AG04450 (cell line): ENCODE data around the gene ATF2. TPM values are rescaled to one million over a fixed set of nuclear protein-coding genes. Genes with fewer than 3 reads are reported as not detected.

Experiments
- CTCF ChIA-PET: fragments of 300-600, 350-600 bp; formaldehyde crosslinking; extraction: SDS; loops from one replicate; lab custom pipeline; 2022; ENCODE audit warnings: antibody characterized with exemption, inconsistent platforms; lab: Charles Lee
- POLR2A ChIA-PET: fragments of 350-600 bp; formaldehyde crosslinking; extraction: SDS; loops from one replicate; lab custom pipeline; 2021; ENCODE audit warnings: antibody characterized with exemption, inconsistent platforms; lab: Yijun Ruan, JAX
- DNase-seq: peaks from one replicate; pipeline ENCODE4 v3.0.0-alpha.2; 2011; ENCODE audit warnings: low read depth, low spot score
- H3K27ac ChIP-seq: one replicate; pipeline ENCODE4 v1.5.1; 2012; ENCODE audit warnings: low read depth, low read length, control low read depth
- H3K27me3 ChIP-seq: one replicate; pipeline ENCODE4 v1.6.0; 2012; ENCODE audit warnings: low read length; ENCODE audit not compliant: control insufficient read depth, insufficient read depth
- H3K4me3 ChIP-seq: 2 replicates; pipeline ENCODE4 v1.5.1; 2011; ENCODE audit warnings: mild to moderate bottlenecking, low read depth, low read length, control low read depth
- H3K9me3 ChIP-seq: 2 replicates; pipeline ENCODE4 v1.5.1; 2012; ENCODE audit warnings: low read length; ENCODE audit not compliant: control insufficient read depth, insufficient read depth
- polyA plus RNA-seq: library from polyadenylated mRNA; depleted of rRNA; stranded (reverse); fragments of >200 nt; gene quantifications from 2 replicates; pipeline ENCODE4 v1.2.3, GENCODE V29; 2011
- TF ChIP-seq, protein P1 (sequence below): IDR thresholded peaks from 2 replicates; pipeline ENCODE4 v1.5.1; 2011; ENCODE audit warnings: low read depth, low read length, control low read depth, inconsistent platforms

Gene ATF2
- polyA plus RNA-seq, 1 experiment: 70.1 TPM

DNA sequence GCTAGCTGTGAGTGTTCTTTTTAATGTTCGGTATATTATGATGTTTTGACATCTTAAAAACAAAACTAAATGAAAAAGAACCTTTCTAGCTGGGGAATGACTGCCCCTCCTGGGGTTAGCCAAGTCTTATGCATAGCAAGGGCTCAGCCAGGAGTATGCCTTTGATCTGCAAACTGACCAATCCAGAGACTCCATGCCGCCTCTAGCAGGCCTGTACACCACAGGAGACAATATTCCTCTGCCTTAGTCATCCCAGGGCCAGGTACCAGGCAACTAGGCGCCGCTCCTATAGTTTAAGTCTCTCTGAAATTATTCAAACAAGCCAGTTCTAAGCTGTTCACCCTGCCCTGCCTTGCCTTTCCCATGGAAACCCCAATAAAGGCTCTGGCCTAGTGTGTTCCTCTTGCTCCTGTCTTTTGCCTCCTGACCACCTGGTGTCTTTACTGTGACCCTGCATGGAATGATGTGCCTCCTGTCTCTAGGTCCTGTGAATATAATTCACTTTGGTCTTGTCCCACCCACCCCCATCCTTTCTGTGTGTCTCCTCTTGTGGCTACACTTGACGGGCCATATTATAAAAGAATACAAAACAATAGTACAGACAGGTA is 110.8 kb downstream of the ATF2 start:
- TF ChIP-seq, protein P1, sequence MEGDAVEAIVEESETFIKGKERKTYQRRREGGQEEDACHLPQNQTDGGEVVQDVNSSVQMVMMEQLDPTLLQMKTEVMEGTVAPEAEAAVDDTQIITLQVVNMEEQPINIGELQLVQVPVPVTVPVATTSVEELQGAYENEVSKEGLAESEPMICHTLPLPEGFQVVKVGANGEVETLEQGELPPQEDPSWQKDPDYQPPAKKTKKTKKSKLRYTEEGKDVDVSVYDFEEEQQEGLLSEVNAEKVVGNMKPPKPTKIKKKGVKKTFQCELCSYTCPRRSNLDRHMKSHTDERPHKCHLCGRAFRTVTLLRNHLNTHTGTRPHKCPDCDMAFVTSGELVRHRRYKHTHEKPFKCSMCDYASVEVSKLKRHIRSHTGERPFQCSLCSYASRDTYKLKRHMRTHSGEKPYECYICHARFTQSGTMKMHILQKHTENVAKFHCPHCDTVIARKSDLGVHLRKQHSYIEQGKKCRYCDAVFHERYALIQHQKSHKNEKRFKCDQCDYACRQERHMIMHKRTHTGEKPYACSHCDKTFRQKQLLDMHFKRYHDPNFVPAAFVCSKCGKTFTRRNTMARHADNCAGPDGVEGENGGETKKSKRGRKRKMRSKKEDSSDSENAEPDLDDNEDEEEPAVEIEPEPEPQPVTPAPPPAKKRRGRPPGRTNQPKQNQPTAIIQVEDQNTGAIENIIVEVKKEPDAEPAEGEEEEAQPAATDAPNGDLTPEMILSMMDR: no peak
- Histone ChIP-seq H3K4me3 (no peak overlapping the region), H3K27me3 (no peaks in the 10 kb centered on the region), H3K27ac (no peak overlapping the region), H3K9me3 (no peaks in the 10 kb centered on the region)
- POLR2A ChIA-PET: no interaction called here
- no peak for DNase-seq
- CTCF ChIA-PET: interaction anchor here (1.9 kb wide), 1 partner anchor 21 kb away, joined by 4 read pairs; no protein-coding TSS in a partner anchor

DNA sequence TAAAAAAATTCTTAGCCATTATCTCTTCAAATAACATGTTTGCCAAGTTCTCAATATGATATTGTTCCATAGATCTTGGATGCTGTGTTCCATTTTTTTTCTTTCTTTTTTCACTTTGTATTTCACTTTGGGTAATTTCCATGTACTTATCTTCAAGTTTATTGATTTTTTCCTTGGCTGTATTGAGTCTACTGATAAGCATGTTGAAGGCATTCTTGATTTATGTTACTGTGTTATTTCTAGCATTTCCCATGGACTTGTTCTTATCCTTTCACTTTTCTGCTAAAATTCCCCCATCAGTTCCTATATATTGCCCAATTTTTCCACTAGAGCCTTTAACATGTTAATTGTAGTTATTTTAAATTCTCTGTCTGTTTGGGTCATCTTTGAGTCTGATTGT is 112.0 kb downstream of the ATF2 start:
- ChIA-PET POLR2A (no interaction called here), CTCF (interaction anchor here (0.7 kb wide), 1 partner anchor 208 kb away, joined by 3 read pairs; no protein-coding TSS in a partner anchor)
- H3K9me3 ChIP-seq: no peaks in the 10 kb centered on the region
- H3K27me3 ChIP-seq: no peaks in the 10 kb centered on the region
- H3K27ac ChIP-seq: no peak overlapping the region
- H3K4me3 ChIP-seq: no peak overlapping the region
- TF ChIP-seq, protein P1: no peak
- no peak for DNase-seq

DNA sequence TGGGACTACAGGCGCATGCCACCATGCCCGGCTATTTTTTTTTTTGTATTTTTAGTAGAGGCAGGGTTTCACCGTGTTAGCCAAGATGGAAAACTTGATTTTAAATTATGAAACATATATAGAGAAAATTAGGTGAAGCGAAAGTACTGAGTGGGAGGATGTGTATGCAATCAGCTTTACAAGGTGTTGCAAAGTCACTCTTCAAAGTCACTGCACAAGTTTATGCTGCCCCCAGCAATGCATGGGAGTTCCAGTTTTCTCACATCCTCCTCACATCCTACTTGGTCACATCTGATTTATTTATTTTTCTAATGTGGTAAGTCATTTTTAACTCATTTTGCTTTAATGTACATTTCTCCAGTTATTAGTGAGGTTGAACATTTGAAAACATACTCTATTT is 113.7 kb downstream of the ATF2 start:
- Histone ChIP-seq H3K9me3 (no peaks in the 10 kb centered on the region), H3K4me3 (no peak overlapping the region), H3K27me3 (no peaks in the 10 kb centered on the region), H3K27ac (no peak overlapping the region)
- TF ChIP-seq, protein P1: no peak
- no peak for DNase-seq
- ChIA-PET POLR2A (no interaction called here), CTCF (no interaction called here)

DNA sequence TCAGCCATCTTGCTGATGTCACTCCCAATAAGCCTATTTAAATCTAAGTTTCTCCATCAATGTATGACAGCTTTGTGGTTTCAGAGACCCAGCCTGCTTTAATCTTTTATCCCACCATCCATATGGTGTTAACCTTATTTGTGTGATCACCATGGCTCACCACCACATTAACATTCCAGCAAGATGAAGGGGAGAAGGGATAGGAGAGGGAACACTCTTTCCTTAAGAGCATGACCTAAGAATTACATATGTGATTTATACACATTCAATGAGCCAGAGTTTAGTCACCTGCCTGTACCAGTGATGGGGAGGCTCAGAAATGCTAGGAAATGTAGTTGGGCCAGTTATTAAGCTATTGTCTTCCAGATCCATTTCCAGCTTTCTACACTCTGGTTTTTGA is 118.3 kb downstream of the ATF2 start:
- H3K4me3 ChIP-seq: no peak overlapping the region
- DNase-seq: no peak
- ChIA-PET POLR2A (no interaction called here), CTCF (interaction anchor here (1.0 kb wide), 1 partner anchor 61 kb away, joined by 3 read pairs; no protein-coding TSS in a partner anchor)
- no peaks in the 10 kb centered on the region for H3K9me3 ChIP-seq
- TF ChIP-seq, protein P1: no peak
- no peak overlapping the region for H3K27ac ChIP-seq
- no peaks in the 10 kb centered on the region for H3K27me3 ChIP-seq

DNA sequence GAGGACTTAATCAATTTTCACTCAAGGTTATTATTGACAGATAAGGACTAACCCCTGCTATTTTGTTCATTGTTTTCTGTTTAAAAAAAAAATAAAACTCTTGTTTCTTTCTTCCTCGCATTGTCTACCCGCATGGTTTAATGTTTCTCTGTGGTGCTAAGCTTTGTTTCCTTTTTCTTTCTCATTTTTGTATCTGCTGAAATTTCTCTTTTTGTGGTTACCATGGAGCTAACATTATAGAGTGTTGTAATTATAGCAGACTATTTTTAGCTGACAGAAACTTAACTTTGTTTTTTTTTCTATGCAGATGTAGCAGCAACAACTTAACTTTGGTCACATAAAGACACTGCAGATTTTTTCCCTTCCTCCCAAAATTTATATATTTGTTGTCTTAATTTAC is 119.7 kb downstream of the ATF2 start:
- Histone ChIP-seq H3K9me3 (no peaks in the 10 kb centered on the region), H3K27ac (no peak overlapping the region), H3K4me3 (no peak overlapping the region), H3K27me3 (no peaks in the 10 kb centered on the region)
- ChIA-PET POLR2A (interaction anchor here (0.6 kb wide), 1 partner anchor 551 kb away, joined by 3 read pairs; no protein-coding TSS in a partner anchor), CTCF (interaction anchor here (1.2 kb wide), 1 partner anchor 351 kb away, joined by 3 read pairs; no protein-coding TSS in a partner anchor)
- DNase-seq: no peak
- TF ChIP-seq, protein P1: no peak
